ENCODE results near the gene ATXN1L. TPM values are rescaled to one million over a fixed set of nuclear protein-coding genes. Genes with fewer than 3 reads are reported as not detected.

ATXN1L gene, protein sequence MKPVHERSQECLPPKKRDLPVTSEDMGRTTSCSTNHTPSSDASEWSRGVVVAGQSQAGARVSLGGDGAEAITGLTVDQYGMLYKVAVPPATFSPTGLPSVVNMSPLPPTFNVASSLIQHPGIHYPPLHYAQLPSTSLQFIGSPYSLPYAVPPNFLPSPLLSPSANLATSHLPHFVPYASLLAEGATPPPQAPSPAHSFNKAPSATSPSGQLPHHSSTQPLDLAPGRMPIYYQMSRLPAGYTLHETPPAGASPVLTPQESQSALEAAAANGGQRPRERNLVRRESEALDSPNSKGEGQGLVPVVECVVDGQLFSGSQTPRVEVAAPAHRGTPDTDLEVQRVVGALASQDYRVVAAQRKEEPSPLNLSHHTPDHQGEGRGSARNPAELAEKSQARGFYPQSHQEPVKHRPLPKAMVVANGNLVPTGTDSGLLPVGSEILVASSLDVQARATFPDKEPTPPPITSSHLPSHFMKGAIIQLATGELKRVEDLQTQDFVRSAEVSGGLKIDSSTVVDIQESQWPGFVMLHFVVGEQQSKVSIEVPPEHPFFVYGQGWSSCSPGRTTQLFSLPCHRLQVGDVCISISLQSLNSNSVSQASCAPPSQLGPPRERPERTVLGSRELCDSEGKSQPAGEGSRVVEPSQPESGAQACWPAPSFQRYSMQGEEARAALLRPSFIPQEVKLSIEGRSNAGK
- 10 to 100 TPM; 30.4 to 56.5 (median 40.9) TPM for total RNA-seq

- peak within 1 kb of the TSS; percentile 64 to 93 (median 92) for H3K27ac ChIP-seq
- TF ChIP-seq POLR2A (IDR thresholded peaks at IDR 0.05) (peak; percentile 87 to 93), EP300 (IDR thresholded peaks at IDR 0.05) (no peak), CTCF (IDR thresholded peaks at IDR 0.05) (peak in 3 of 4 experiments; percentile 7 to 36 (median 24)), POLR2AphosphoS5 (IDR thresholded peaks at IDR 0.05) (peak; percentile 96)
- H3K9me3 ChIP-seq, result no peaks in the 10 kb centered on the region
- ATAC-seq, result peak; percentile 98
- H3K4me3 ChIP-seq, result peak within 1 kb of the TSS; percentile 80 to 87
- 0% methylated on average over 9 of the region's 62 CpGs; no CpG with 5 or more reads in 1 of the 2 donors for WGBS, 2 donors (ENCODE audit: low coverage in 1 of 2)
- peaks cover 0 to 30% (median 8%) of the 10 kb centered on the region in 3 donors for H3K4me1 ChIP-seq
- no peaks in the 10 kb centered on the region for H3K27me3 ChIP-seq
- H3K36me3 ChIP-seq, result peaks cover 0 to 31% of the 10 kb centered on the region in 2 donors
Observed at GRCh38 chr16:71845639-71846430, at the start of gene ATXN1L. TSS of gene ATXN1L (plus strand) at chr16:71845976. CDS start at chr16:71849741, 3,765 bp downstream.

- Histone ChIP-seq H3K27ac (peak overlapping the region in 1 of 4 donors; percentile 43), H3K4me3 (no peak overlapping the region), H3K9me3 (no peaks in the 10 kb centered on the region), H3K4me1 (peaks cover 5 to 51% (median 6%) of the 10 kb centered on the region in 3 donors), H3K27me3 (no peaks in the 10 kb centered on the region), H3K36me3 (peaks cover 0 to 36% of the 10 kb centered on the region in 2 donors)
- TF ChIP-seq POLR2A (IDR thresholded peaks at IDR 0.05), result no peak
- TF ChIP-seq POLR2AphosphoS5 (IDR thresholded peaks at IDR 0.05), result no peak
- no peak for TF ChIP-seq CTCF (IDR thresholded peaks at IDR 0.05)
- TF ChIP-seq EP300 (IDR thresholded peaks at IDR 0.05), result no peak
- WGBS, 2 donors (ENCODE audit: low coverage in 1 of 2), result 78 to 92% methylated on average over 2 of the region's 2 CpGs
- no peak for ATAC-seq
Observed at GRCh38 chr16:71796501-71797097, 49.2 kb upstream of the ATXN1L start.

DNA sequence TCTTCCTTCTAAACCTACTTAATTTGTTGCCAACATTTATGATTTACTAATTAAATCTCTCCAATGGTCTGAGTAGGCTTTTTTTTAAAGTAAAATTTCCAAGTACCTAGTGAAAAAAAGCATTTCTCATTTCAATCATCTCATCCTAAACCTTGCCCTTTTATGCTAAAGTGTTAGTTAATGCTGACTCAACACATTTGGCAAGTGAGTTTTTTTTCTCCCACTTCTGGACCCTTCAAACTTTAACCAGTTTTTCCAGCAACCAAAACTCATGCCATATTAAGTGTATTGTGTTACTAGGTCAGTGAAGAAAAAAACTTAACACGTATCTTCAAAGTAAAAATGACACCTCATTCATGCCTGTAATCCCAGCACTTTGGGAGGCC is 42.5 kb upstream of the ATXN1L start:
- peaks cover 0 to 49% of the 10 kb centered on the region in 2 donors for H3K36me3 ChIP-seq
- no peak overlapping the region for H3K27ac ChIP-seq
- no peak for ATAC-seq
- H3K9me3 ChIP-seq, result no peaks in the 10 kb centered on the region
- no peaks in the 10 kb centered on the region for H3K27me3 ChIP-seq
- peaks cover 4 to 59% (median 24%) of the 10 kb centered on the region in 3 donors for H3K4me1 ChIP-seq
- no peak for TF ChIP-seq POLR2AphosphoS5 (IDR thresholded peaks at IDR 0.05)
- TF ChIP-seq CTCF (IDR thresholded peaks at IDR 0.05), result no peak
- WGBS, 2 donors (ENCODE audit: low coverage in 1 of 2), result 82 to 100% methylated on average over 1 of the region's 1 CpG
- no peak overlapping the region for H3K4me3 ChIP-seq

DNA sequence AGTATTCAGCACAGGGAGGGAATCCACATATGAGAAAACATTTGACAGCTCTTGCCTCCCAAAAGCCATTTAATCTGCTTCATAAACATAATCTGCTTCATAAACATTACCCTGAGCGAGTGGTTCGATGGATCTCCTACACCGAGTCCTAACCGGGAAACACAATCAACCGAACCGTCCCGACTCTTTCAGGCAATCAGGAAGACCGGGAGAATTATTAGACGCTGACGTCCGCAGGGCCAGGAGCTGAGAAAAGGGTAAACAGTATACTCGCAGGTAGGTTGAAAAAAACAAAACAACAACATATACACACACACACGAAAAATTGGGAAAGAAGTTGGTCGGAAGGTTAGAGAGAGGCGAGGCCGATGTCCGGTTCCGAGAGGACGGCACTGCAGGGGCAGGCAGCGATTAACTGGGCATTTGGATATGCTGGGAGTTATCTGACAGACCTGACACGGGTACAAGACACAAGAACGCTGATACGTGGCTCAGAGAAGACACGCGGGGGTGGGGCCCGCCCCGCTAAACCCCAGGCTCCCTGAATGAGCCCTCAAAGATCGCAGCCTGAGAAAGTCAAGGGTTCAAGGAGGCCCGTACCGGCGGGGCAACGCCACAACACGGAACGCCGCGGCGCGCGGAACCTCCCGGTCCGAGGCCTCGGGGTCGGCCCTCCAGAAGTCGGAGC is 37.7 kb upstream of the ATXN1L start:
- TF ChIP-seq EP300 (IDR thresholded peaks at IDR 0.05) (no peak), POLR2AphosphoS5 (IDR thresholded peaks at IDR 0.05) (no peak), POLR2A (IDR thresholded peaks at IDR 0.05) (no peak), CTCF (IDR thresholded peaks at IDR 0.05) (no peak)
- no peaks in the 10 kb centered on the region for H3K9me3 ChIP-seq
- peaks cover 0 to 12% of the 10 kb centered on the region in 2 donors for H3K36me3 ChIP-seq
- H3K4me3 ChIP-seq, result peak overlapping the region; percentile 95 to 98
- no peaks in the 10 kb centered on the region for H3K27me3 ChIP-seq
- H3K27ac ChIP-seq, result peak overlapping the region; percentile 95 to 99 (median 98)
- H3K4me1 ChIP-seq, result peaks cover 4 to 55% (median 27%) of the 10 kb centered on the region in 3 donors
- WGBS, 2 donors (ENCODE audit: low coverage in 1 of 2), result 1% methylated on average over 23 to 25 of the region's 44 CpGs
- ATAC-seq, result no peak

Measured in gastroesophageal sphincter (tissue), 4 donors.